Measurements from ENCODE around the gene EPS8L3. TPM values are rescaled to one million over a fixed set of nuclear protein-coding genes. Genes with fewer than 3 reads are reported as not detected.

The EPS8L3 gene
- total and polyA plus RNA-seq, 2 of the 4 experiments (the other 2 are of a cell fraction) = not detected

- Histone ChIP-seq H3K4ac (ENCODE audit: low read depth, low read length) (no peak overlapping the region), H4K8ac (ENCODE audit: low read depth in 2 of 2, low read length in 2 of 2) (no peak overlapping the region), H3K9me1 (ENCODE audit: insufficient read depth, low read length) (no peaks in the 10 kb centered on the region), H2BK120ac (ENCODE audit: low read depth, low read length) (no peak overlapping the region), H3K23ac (ENCODE audit: low read depth, low read length) (no peak overlapping the region), H3K4me2 (ENCODE audit: low read depth, low read length) (no peak overlapping the region), H3K4me3 (ENCODE audit: insufficient read depth, low read depth, low read length) (no peak overlapping the region), H2BK20ac (ENCODE audit: low read depth, low read length) (no peak overlapping the region), H3K36me3 (ENCODE audit: control insufficient read depth, insufficient read depth, low read length) (no peaks in the 10 kb centered on the region), H3K4me1 (ENCODE audit: control insufficient read depth, insufficient read depth, low read length) (no peaks in the 10 kb centered on the region), H2AK9ac (replicated peaks; ENCODE audit: low read depth, low read length, poor library complexity) (no peak overlapping the region), H4K20me1 (ENCODE audit: insufficient read depth, low read length) (no peaks in the 10 kb centered on the region), H2BK5ac (ENCODE audit: low read depth, low read length, poor library complexity, severe bottlenecking) (no peak overlapping the region), H3K79me1 (ENCODE audit: low read depth in 1 of 2, low read length in 2 of 2) (no peaks in the 10 kb centered on the region), H3K9ac (ENCODE audit: low read depth, low read length) (no peak overlapping the region), H3K56ac (ENCODE audit: extremely low read depth, insufficient read depth, low read length) (no peak overlapping the region), H2BK15ac (ENCODE audit: low read depth, low read length) (no peak overlapping the region), H3K27me3 (ENCODE audit: control insufficient read depth, insufficient read depth, low read length) (peaks cover 35% of the 10 kb centered on the region), H3K18ac (ENCODE audit: low read depth, low read length) (no peak overlapping the region), H2AFZ (replicated peaks; ENCODE audit: low read length, poor library complexity) (no peak overlapping the region), H2AK5ac (ENCODE audit: low read depth, low read length) (no peak overlapping the region), H3K14ac (replicated peaks; ENCODE audit: low read depth, low read length) (no peak overlapping the region), H3K9me3 (ENCODE audit: control insufficient read depth, insufficient read depth, low read length) (peaks cover 5% of the 10 kb centered on the region), H4K91ac (ENCODE audit: insufficient read depth, low read depth, low read length) (no peak overlapping the region), H4K5ac (ENCODE audit: low read depth, low read length) (no peak overlapping the region), H3K27ac (ENCODE audit: insufficient read depth, low read length) (no peak overlapping the region)
- no TSS peak for BruUV-seq (replicated peaks)
- ChIA-PET POLR2A (ENCODE audit: unreplicated experiment) (no interaction called here), CTCF (no interaction called here)
- ATAC-seq (ENCODE audit: low read depth) (no peak), DNase-seq (no peak)
- dilution Hi-C loops (cut with HindIII; ENCODE audit: low sequenced_read_pairs, unreplicated experiment) = no loop called here
- TF ChIP-seq RCOR1 (IDR thresholded peaks at IDR 0.05; ENCODE audit: insufficient replicate concordance, low read length) (no peak), RFX5 (IDR thresholded peaks at IDR 0.05; ENCODE audit: low read depth, low read length) (no peak), FOS (IDR thresholded peaks at IDR 0.05; ENCODE audit: low read depth, low read length) (no peak), BHLHE40 (IDR thresholded peaks at IDR 0.05; ENCODE audit: low read depth, low read length) (no peak), SMC3 (IDR thresholded peaks at IDR 0.05; ENCODE audit: low read depth, low read length) (no peak), MXI1 (IDR thresholded peaks at IDR 0.05; ENCODE audit: borderline replicate concordance, low read depth, low read length) (no peak), MAFK (IDR thresholded peaks at IDR 0.05; ENCODE audit: low read depth, low read length) (no peak), POLR2A (IDR thresholded peaks at IDR 0.05; ENCODE audit: low read depth, low read length) (no peak), ELK1 (IDR thresholded peaks at IDR 0.05; ENCODE audit: borderline replicate concordance, low read depth, low read length) (no peak), NFE2L2 (IDR thresholded peaks at IDR 0.05; ENCODE audit: low read depth, low read length) (no peak)
- TF ChIP-seq, protein P1, sequence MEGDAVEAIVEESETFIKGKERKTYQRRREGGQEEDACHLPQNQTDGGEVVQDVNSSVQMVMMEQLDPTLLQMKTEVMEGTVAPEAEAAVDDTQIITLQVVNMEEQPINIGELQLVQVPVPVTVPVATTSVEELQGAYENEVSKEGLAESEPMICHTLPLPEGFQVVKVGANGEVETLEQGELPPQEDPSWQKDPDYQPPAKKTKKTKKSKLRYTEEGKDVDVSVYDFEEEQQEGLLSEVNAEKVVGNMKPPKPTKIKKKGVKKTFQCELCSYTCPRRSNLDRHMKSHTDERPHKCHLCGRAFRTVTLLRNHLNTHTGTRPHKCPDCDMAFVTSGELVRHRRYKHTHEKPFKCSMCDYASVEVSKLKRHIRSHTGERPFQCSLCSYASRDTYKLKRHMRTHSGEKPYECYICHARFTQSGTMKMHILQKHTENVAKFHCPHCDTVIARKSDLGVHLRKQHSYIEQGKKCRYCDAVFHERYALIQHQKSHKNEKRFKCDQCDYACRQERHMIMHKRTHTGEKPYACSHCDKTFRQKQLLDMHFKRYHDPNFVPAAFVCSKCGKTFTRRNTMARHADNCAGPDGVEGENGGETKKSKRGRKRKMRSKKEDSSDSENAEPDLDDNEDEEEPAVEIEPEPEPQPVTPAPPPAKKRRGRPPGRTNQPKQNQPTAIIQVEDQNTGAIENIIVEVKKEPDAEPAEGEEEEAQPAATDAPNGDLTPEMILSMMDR (conservative IDR thresholded peaks at IDR 0.05; ENCODE audit: low read depth, low read length) = no peak
- TF ChIP-seq, protein P2, sequence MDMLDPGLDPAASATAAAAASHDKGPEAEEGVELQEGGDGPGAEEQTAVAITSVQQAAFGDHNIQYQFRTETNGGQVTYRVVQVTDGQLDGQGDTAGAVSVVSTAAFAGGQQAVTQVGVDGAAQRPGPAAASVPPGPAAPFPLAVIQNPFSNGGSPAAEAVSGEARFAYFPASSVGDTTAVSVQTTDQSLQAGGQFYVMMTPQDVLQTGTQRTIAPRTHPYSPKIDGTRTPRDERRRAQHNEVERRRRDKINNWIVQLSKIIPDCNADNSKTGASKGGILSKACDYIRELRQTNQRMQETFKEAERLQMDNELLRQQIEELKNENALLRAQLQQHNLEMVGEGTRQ (IDR thresholded peaks at IDR 0.05; ENCODE audit: low read depth, low read length) = no peak
- WGBS, 2 experiments (ENCODE audit: extremely low coverage in 2 of 2, insufficient read length in 1 of 2) = no CpG with 5 or more reads among the region's 6 CpGs
- intact Hi-C loops (cut with micrococcal nuclease) = no loop called here
- in situ Hi-C loops (cut with MboI; ENCODE audit: low sequenced_read_pairs) = no loop called here
These were observed 12.8 kb downstream of the EPS8L3 start for GRCh38 chr1:109750920-109751319.

Data from IMR-90 (cell line).